Measurements from ENCODE around the gene TMEM190. TPM values are rescaled to one million over a fixed set of nuclear protein-coding genes. Genes with fewer than 3 reads are reported as not detected.

The TMEM190 gene
- total and polyA plus RNA-seq, 11 donors, result not detected

GRCh38 chr19:55382522-55383054 lies 6.0 kb downstream of the TMEM190 start:
- peaks cover 14 to 39% (median 26%) of the 10 kb centered on the region in 12 donors for H3K4me1 ChIP-seq
- TF ChIP-seq POLR2A (IDR thresholded peaks at IDR 0.05), result no peak
- TF ChIP-seq, protein P1, sequence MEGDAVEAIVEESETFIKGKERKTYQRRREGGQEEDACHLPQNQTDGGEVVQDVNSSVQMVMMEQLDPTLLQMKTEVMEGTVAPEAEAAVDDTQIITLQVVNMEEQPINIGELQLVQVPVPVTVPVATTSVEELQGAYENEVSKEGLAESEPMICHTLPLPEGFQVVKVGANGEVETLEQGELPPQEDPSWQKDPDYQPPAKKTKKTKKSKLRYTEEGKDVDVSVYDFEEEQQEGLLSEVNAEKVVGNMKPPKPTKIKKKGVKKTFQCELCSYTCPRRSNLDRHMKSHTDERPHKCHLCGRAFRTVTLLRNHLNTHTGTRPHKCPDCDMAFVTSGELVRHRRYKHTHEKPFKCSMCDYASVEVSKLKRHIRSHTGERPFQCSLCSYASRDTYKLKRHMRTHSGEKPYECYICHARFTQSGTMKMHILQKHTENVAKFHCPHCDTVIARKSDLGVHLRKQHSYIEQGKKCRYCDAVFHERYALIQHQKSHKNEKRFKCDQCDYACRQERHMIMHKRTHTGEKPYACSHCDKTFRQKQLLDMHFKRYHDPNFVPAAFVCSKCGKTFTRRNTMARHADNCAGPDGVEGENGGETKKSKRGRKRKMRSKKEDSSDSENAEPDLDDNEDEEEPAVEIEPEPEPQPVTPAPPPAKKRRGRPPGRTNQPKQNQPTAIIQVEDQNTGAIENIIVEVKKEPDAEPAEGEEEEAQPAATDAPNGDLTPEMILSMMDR (IDR thresholded peaks at IDR 0.05), result no peak
- H3K4me3 ChIP-seq, result no peak overlapping the region
- ATAC-seq, result no peak
- intact Hi-C loops (cut with DNase I), result loop anchor here in 7 of 10 donors (2.0 to 10.0 kb wide), 6 partner anchors 78 to 252 kb away; partner anchors contain the start of genes BRSK1 (in 1 of the 7) and HSPBP1 (in 1 of the 7)
- H3K9me3 ChIP-seq, result no peaks in the 10 kb centered on the region
- H3K27ac ChIP-seq, result no peak overlapping the region
- H3K27me3 ChIP-seq, result peaks cover 0 to 8% (median 4%) of the 10 kb centered on the region in 9 donors
- WGBS, 4 donors, result 96 to 99% (median 98%) methylated on average over 3 of the region's 3 CpGs
- peaks cover 0 to 10% (median 7%) of the 10 kb centered on the region in 9 donors for H3K36me3 ChIP-seq
- no peak for DNase-seq

DNA sequence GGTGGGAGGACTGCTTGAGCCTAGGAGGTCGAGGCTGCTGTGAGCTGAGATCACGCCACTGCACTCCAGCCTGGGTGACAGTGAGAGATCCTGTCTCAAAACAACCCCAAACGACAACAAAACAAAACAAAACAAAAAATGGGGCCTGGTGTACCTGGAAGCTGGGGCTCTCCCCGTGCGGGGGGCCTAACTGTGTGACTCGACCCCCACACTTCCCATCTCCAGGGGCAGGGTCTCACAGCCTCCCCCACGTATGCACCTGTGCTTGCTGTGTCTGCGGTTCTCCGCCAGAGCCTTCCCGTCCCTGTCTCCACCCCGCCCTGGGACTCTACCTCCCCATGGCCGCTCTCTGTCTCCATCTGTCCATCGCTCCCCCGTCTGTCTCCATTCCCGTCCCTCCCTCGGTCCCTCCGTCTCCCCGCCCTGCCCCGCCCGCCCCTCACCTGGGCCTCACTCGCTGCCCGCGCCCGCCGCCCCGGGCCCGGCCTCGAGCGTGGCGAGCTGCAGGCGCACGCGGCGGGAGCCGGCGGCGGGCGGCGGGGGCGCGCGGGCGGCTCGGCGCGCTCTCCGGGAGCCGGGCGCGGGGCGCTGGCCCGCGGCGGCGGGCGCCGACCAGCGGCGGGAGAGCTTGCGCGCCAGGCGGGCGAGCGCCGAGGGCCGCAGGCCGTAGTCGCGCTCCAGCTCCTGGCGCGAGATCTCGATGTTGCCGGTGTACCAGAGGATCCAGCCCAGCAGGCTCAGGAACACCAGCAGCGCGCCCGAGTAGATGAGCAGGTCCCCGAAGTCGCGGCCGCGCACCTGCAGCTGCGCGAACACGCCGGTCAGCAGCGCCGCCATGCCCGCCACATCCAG lies 6.9 kb downstream of the TMEM190 start:
- ATAC-seq, result peak in 1 of 4 donors; percentile 4
- Histone ChIP-seq H3K36me3 (peaks cover 0 to 19% (median 16%) of the 10 kb centered on the region in 9 donors), H3K27me3 (no peaks in the 10 kb centered on the region), H3K4me3 (peak overlapping the region in 11 of 12 donors; percentile 24 to 87 (median 74)), H3K4me1 (peaks cover 14 to 45% (median 34%) of the 10 kb centered on the region in 12 donors), H3K9me3 (no peaks in the 10 kb centered on the region), H3K27ac (peak overlapping the region in 10 of 12 donors; percentile 85 to 97 (median 94))
- TF ChIP-seq POLR2A (IDR thresholded peaks at IDR 0.05), result no peak
- TF ChIP-seq, protein P1 (IDR thresholded peaks at IDR 0.05), result peak in 7 of 12 donors; percentile 17 to 53 (median 35)
- 5 to 13% (median 5%) methylated on average over 23 to 88 of the region's 88 CpGs for WGBS, 4 donors
- intact Hi-C loops (cut with DNase I), result loop anchor here in 8 of 10 donors (2.0 to 10.0 kb wide), 8 partner anchors 25 to 251 kb away; partner anchors contain the start of genes BRSK1 (in 1 of the 8), HSPBP1 (in 1 of the 8) and KMT5C (in 1 of the 8)
- peak; percentile 39 to 76 (median 53) for DNase-seq

GRCh38 chr19:55384131-55384919 lies 7.7 kb downstream of the TMEM190 start, which contains the start of gene TMEM238:
TSS of gene TMEM238 (minus strand) at chr19:55384292. CDS start at chr19:55384259, 33 bp downstream.
- intact Hi-C loops (cut with DNase I), result loop anchor here in 7 of 10 donors (2.0 to 10.0 kb wide), 7 partner anchors 24 to 250 kb away; partner anchors contain the start of genes BRSK1 (in 1 of the 7), HSPBP1 (in 1 of the 7) and KMT5C (in 1 of the 7)
- Histone ChIP-seq H3K9me3 (no peaks in the 10 kb centered on the region), H3K36me3 (peaks cover 0 to 27% (median 24%) of the 10 kb centered on the region in 9 donors), H3K4me1 (peaks cover 14 to 52% (median 37%) of the 10 kb centered on the region in 12 donors), H3K4me3 (peak within 1 kb of the TSS; percentile 48 to 87 (median 78)), H3K27me3 (no peaks in the 10 kb centered on the region), H3K27ac (peak within 1 kb of the TSS; percentile 79 to 97 (median 94))
- ATAC-seq, result peak in 1 of 4 donors; percentile 1
- peak in 4 of 5 donors; percentile 29 to 78 (median 49) for DNase-seq
- TF ChIP-seq, protein P1 (IDR thresholded peaks at IDR 0.05), result no peak
- no peak for TF ChIP-seq POLR2A (IDR thresholded peaks at IDR 0.05)
- WGBS, 4 donors, result 19 to 65% (median 26%) methylated on average over 28 to 72 of the region's 72 CpGs

Data from heart left ventricle (tissue), 16 donors.